ENCODE results near the gene IHH.

The IHH gene

GRCh38 chr2:219042157-219042556, 18.6 kb downstream of the IHH start:
- in situ Hi-C loops (cut with HindIII; ENCODE audit: low sequenced_read_pairs) = no loop called here
- TF ChIP-seq CTCF (IDR thresholded peaks at IDR 0.05; ENCODE audit: low read depth, low read length) = no peak
- no peak overlapping the region for H3K4me3 ChIP-seq (ENCODE audit: low read depth, low read length)
- no peak for DNase-seq (ENCODE audit: low read depth, low spot score)

GRCh38 chr2:219041252-219041651, 19.5 kb downstream of the IHH start, which contains the start of gene CFAP65:
CFAP65 (minus strand) TSS chr2:219041516; CDS start chr2:219039048, 2,468 bp downstream.
- in situ Hi-C loops (cut with HindIII; ENCODE audit: low sequenced_read_pairs) = no loop called here
- H3K4me3 ChIP-seq (ENCODE audit: low read depth, low read length) = peak within 1 kb of the TSS; percentile 35
- peak; percentile 53 for DNase-seq (ENCODE audit: low read depth, low spot score)
- no peak for TF ChIP-seq CTCF (IDR thresholded peaks at IDR 0.05; ENCODE audit: low read depth, low read length)

DNA sequence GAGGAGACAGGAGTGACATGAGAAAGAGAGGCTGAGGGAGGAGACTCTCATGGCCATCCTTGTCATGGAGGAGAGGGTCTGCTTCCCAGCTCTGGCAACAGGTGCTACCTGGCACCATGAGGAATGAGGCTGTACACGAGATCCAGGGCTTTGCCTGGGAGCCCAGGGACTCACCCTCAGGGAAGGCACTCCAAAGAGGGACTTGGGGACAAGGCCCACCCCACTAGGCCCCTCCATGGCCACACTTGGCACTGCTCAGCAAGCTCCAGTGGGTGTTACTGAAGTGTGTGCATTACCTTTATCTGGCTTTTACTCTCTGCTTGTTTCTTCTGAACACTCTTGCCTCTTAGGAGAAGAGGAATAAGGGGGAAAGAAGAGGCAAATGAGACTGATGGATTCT, 22.1 kb downstream of the IHH start:
- DNase-seq (ENCODE audit: low read depth, low spot score) = no peak
- no peak for TF ChIP-seq CTCF (IDR thresholded peaks at IDR 0.05; ENCODE audit: low read depth, low read length)
- in situ Hi-C loops (cut with HindIII; ENCODE audit: low sequenced_read_pairs) = no loop called here
- no peak overlapping the region for H3K4me3 ChIP-seq (ENCODE audit: low read depth, low read length)

DNA sequence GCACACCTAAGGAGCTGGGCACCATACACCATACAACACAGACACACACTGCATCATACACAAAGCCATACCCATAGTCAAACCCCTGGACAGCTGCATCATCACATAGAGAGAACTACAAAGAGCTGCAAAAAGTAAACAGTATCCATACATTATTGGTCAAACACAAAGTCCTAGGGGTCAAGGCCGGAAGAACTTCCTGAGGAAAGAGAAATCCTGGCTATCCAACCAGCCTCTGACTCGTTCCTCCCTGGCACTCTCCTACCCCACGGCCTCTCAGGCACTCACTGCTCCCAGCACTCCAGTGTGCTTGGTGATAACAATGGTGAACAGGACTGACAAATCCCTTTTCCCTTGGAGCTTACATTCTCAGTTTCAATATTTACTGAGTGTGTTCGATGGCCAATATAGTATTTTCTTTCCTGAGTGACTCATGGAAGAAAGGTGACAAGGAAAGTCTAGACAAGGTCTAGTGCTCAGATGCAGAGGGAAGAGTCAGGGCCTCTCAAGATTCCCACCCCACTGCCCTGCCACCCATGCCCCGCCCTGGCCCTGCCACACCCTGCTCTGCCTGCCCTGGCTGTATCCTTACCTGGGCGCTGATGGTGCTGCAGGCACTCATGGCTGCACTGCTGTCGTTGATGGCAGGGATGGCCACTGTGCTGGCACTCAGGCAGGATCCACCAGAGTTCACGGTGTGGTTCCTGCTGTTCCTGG, 22.8 kb downstream of the IHH start:
- H3K4me3 ChIP-seq (ENCODE audit: low read depth, low read length) = no peak overlapping the region
- no peak for DNase-seq (ENCODE audit: low read depth, low spot score)
- in situ Hi-C loops (cut with HindIII; ENCODE audit: low sequenced_read_pairs) = no loop called here
- TF ChIP-seq CTCF (IDR thresholded peaks at IDR 0.05; ENCODE audit: low read depth, low read length) = no peak

GRCh38 chr2:219035942-219036341, 24.8 kb downstream of the IHH start:
- no peak overlapping the region for H3K4me3 ChIP-seq (ENCODE audit: low read depth, low read length)
- TF ChIP-seq CTCF (IDR thresholded peaks at IDR 0.05; ENCODE audit: low read depth, low read length) = no peak
- in situ Hi-C loops (cut with HindIII; ENCODE audit: low sequenced_read_pairs) = no loop called here
- DNase-seq (ENCODE audit: low read depth, low spot score) = no peak

DNA sequence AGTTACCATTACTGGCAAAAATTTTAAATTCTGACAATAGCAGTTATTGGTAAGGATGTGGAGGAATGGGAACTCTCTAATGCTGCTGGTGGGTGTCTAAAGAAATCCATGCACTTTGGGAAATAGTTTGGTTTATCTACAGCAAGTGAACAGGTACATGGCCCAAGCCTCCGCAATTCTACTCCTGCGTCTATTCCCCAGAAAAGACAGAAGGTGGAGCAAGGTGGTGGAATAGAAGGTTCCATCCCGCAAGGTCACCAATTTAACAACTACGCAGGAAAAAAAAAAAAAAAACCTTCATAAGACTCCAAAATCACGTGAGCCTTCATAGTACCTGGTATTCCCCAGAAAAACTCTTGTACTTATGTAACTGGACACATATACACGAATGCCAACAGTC, 25.9 kb downstream of the IHH start:
- no peak for TF ChIP-seq CTCF (IDR thresholded peaks at IDR 0.05; ENCODE audit: low read depth, low read length)
- DNase-seq (ENCODE audit: low read depth, low spot score) = no peak
- H3K4me3 ChIP-seq (ENCODE audit: low read depth, low read length) = no peak overlapping the region
- in situ Hi-C loops (cut with HindIII; ENCODE audit: low sequenced_read_pairs) = no loop called here

All from astrocyte of the spinal cord (primary cell).